Activated naive CD8-positive, alpha-beta T cell treated with anti-CD3 and anti-CD28 coated beads, Interleukin-2, amount 50 U/mL, for 16 hours (primary cell): ENCODE measurements around the gene DEUP1.

ENCODE experiments used
- DNase-seq: peaks from one replicate; pipeline ENCODE4 v3.0.0-alpha.2; 2020; ENCODE audit warnings: low read depth, low spot score

DEUP1 gene

DNA sequence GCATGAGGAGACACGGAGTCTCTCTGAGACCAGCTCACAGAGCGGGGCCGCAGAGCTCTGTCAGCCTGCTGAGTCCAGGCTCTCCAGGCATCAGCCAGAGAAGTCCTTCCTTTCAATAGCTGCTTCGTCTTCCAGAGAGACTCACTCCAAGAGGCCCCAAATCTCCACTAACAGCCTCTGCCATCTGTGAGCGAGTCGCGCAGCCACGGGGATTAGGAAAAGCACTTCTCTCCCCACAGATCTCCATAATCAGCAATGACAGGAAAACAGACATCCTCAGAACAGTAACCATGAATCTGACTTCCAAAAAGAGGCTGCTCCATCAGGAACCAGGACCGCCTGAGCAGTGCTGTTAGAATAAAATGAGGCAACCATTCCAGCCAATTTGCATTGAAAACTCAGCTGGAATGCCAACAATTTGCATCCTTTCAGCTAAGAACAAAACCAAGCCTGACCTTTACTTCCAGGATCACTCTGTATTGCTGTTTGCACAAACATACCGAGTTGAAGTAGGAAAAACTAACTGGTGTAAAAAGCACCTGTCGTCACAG lies 147.2 kb downstream of the DEUP1 start:
- DNase-seq, result no peak

DNA sequence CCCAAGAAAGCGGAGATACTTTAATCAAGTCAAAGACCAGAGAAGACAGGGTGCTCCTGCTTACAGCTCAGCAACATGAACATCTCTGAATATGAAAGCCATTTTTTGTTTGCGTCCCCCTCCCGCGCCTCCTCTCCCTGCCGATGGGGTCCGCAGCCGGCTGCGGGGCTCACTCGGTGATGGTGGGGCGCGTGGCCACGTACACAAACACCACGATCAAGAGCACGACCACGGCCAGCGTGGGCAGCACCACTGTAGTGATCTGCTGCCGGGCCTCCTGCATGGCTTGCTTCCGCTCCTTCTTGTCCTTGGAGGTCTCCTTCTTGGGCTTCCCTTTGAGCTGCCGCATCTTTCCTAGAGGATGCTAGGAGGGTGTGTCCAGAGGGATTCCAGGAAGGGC lies 148.3 kb downstream of the DEUP1 start:
- no peak for DNase-seq

DNA sequence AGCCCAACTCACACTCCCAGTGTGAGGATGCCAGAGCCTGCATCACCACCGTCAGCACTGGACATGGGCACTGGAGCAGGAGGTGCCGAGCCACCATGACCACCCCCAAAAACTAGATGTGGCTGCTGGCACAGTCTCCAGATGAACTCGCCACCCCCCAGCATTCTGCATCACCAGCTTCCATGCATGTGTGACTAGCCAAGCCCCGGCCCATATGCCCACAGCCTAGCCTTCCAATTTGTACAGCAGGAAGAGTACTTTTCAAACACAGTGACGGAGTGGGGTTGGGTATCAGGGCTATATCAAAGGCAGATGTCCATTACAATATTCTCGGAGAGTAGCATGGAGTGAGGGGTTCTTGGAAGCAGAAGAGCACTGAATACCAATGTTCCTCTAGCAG lies 149.7 kb downstream of the DEUP1 start:
- no peak for DNase-seq

DNA sequence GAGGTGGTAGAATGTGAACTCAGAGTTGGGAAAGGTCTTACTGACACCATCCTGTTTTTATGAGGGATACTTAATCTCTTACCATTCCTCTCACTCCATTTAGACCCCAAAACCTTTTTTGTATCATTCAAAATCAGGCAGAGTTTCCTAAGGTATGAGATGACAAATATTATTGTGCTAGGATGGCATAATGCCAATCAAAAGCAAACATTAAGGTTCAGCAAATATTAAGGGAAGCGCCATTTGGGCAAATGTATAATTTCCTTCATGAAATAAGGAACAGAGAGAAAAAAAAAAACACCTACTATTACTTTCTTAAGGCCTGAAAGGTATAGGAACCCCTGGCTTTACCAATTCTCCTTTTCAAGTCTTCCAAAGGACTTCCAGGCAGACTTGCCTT lies 150.2 kb downstream of the DEUP1 start:
- no peak for DNase-seq

DNA sequence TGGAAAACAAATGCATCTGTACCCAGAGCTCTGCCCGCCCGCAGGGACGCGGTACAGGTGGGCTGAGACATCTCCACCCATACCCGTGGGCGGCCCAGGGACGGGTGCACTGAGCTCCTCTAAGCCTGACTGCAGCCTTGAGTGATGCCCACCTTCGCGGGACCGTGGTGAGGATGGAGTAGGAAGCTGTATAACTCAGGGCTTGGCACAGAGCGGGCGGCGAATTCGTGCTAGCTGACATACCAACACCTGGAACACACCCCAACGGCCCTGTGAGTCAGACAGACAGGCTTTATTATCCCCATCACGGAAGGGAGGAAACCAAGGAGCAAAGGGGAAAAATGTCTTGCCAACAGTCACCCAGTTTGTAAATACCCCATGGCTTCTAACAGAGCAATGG lies 150.7 kb downstream of the DEUP1 start:
- no peak for DNase-seq

DNA sequence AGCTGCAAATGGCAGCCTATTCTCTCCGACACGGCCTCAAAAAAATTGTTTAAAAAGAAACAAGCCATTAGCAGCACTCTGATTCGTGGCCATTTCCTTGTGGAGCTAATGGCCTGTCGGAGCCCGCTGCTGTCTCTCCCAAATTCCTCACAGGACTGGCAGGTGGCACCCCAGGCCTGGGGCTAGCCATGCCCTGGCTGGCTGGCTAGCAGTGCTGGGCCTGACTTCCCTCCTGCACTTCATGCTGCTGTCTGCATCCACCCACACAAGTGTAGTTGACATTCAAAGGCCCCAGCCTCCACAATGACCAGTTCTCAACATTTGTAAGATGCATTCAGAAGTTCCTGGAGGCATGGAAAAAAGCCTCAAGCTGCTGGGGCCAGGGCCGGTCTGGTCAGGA lies 151.2 kb downstream of the DEUP1 start:
- DNase-seq, result no peak

- no peak for DNase-seq
Measured at GRCh38 chr11:93482556-93482955, 152.0 kb downstream of the DEUP1 start.

- DNase-seq, result no peak
Measured at GRCh38 chr11:93484716-93485115, 154.2 kb downstream of the DEUP1 start.

DNA sequence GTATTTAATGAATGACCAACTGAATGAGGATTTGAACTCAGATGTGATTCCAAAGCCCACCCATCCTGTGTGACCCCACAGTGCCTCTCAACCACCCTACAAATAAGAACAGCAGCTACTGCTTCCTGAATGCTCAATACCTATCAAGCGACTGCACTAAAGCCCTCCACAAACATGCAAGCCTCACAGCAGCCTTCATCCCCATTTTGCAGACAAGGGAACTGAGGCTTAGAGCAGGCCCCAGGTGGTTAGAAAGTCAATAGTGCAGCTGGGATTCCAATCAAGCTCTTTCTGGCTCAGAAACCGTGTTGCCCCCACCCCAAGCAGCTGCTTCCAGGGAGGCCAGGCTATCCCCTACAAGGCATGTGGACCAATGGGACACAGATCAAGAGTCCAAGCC lies 155.4 kb downstream of the DEUP1 start:
- no peak for DNase-seq

DNA sequence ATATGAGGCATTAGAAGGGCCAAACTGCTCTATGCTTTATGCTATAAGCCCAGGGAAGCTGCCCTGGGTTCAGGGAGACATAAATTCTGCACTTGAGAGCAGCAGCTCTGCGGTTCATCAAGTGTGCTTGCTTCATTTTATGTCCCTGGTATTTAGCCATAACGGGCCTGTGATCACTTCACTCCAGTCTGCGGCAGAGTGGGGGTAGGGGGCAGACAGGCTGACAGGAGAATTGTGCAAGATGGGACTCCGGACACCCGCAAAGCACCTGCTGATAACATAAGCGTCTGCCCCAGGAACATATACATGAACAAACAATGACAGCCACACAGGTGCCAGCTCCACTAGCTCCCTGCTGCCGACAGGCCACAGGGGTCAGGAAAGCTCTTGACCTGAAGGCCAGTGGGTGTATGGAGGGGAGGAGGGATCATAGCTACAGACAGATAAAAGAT lies 156.5 kb downstream of the DEUP1 start:
- no peak for DNase-seq
